T-cell (primary cell): ENCODE results near the gene DNAJA4. TPM values are rescaled to one million over a fixed set of nuclear protein-coding genes. Genes with fewer than 3 reads are reported as not detected.

Experiments used
- ATAC-seq, 4 experiments: fragments of 200-7000 bp in 3 of 4; fragments of 150-1000 bp in 1 of 4; cut with Tn5 transposase; replicated peaks in 1 of 4; 1 replicate in 3 of 4; 2 replicates in 1 of 4; pipeline ENCODE4 v1.10.0; 2021; ENCODE audit warnings: moderate library complexity in 3 of 4, mild to moderate bottlenecking in 2 of 4, moderate number of reproducible peaks in 1 of 4
- CTCF ChIA-PET, 2 donors: fragments of 300-600 bp; sonication (Branson Sonifier 250); formaldehyde crosslinking; loops; one replicate each; lab custom pipeline; 2022; ENCODE audit warnings: antibody characterized with exemption in 2 of 2; lab: Charles Lee
- POLR2A ChIA-PET, 2 donors: fragments of 300-600 bp; sonication (Branson Sonifier 250); formaldehyde crosslinking; loops; one replicate each; lab custom pipeline; 2022; ENCODE audit warnings: antibody characterized with exemption in 2 of 2; lab: Charles Lee
- DNase-seq, 35 experiments: peaks; one replicate each; pipeline versions ENCODE4 v3.0.0 to v3.0.0-alpha.2; 2013 to 2023
- H3K27ac ChIP-seq: one replicate; pipeline ENCODE4 v1.5.1; 2013; ENCODE audit warnings: low read length
- H3K27me3 ChIP-seq, 2 experiments: replicated peaks in 1 of 2; 1 replicate in 1 of 2; 2 replicates in 1 of 2; pipeline versions ENCODE4 v1.6.1 to v1.7.0; 2013; ENCODE audit warnings: low read length in 1 of 2, mixed read lengths in 1 of 2; ENCODE audit not compliant: control insufficient read depth in 2 of 2, insufficient read depth in 2 of 2; ENCODE audit errors: extremely low read depth in 1 of 2
- H3K36me3 ChIP-seq, 2 donors: 1 replicate in 1 of 2; 2 replicates in 1 of 2; pipeline versions ENCODE4 v1.6.1 to v1.7.0; 2013; ENCODE audit warnings: low read length in 1 of 2; ENCODE audit not compliant: control insufficient read depth in 2 of 2, insufficient read depth in 1 of 2; ENCODE audit errors: extremely low read depth in 1 of 2
- H3K4me1 ChIP-seq, 2 experiments: 1 replicate in 1 of 2; 2 replicates in 1 of 2; pipeline versions ENCODE4 v1.6.1 to v1.7.0; 2013; ENCODE audit warnings: low read length in 2 of 2, mixed read lengths in 1 of 2; ENCODE audit not compliant: insufficient read depth in 2 of 2, control insufficient read depth in 1 of 2; ENCODE audit errors: extremely low read depth in 1 of 2
- H3K4me3 ChIP-seq, 2 donors: 1 replicate in 1 of 2; 2 replicates in 1 of 2; pipeline versions ENCODE4 v1.5.1 to v1.7.0; 2013; ENCODE audit warnings: mild to moderate bottlenecking in 2 of 2, low read length in 1 of 2, moderate library complexity in 1 of 2; ENCODE audit not compliant: control insufficient read depth in 1 of 2; ENCODE audit errors: extremely low read depth in 1 of 2
- H3K9me3 ChIP-seq: 2 replicates; pipeline ENCODE4 v1.7.0; 2013
- H3K27ac Mint-ChIP-seq, 2 donors: one replicate each; pipeline ENCODE4 v1.8.0; 2020 to 2021; ENCODE audit warnings: mild to moderate bottlenecking in 2 of 2, mixed read lengths in 2 of 2
- H3K27me3 Mint-ChIP-seq, 2 donors: one replicate each; pipeline ENCODE4 v1.8.0; 2021 to 2022; ENCODE audit warnings: mixed read lengths in 2 of 2
- H3K36me3 Mint-ChIP-seq: one replicate; pipeline ENCODE4 v1.8.0; 2021; ENCODE audit warnings: mixed read lengths
- H3K4me1 Mint-ChIP-seq, 3 donors: one replicate each; pipeline ENCODE4 v1.8.0; 2020 to 2022; ENCODE audit warnings: mixed read lengths in 3 of 3, mild to moderate bottlenecking in 1 of 3
- H3K4me3 Mint-ChIP-seq, 3 donors: one replicate each; pipeline ENCODE4 v1.8.0; 2020 to 2022; ENCODE audit warnings: mild to moderate bottlenecking in 3 of 3, mixed read lengths in 3 of 3, moderate library complexity in 3 of 3
- H3K9me3 Mint-ChIP-seq, 3 donors: one replicate each; pipeline ENCODE4 v1.8.0; 2020 to 2022; ENCODE audit warnings: mixed read lengths in 3 of 3
- WGBS: methylation state at CpG from one replicate; pipeline ENCODE4 v1.1.5; 2013; ENCODE audit warnings: missing lambda C conversion rate; ENCODE audit not compliant: insufficient coverage; 5-methylcytosine and 5-hydroxymethylcytosine counted together
- total RNA-seq, 35 experiments: library from RNA in 6 of 35; stranded (reverse) in 6 of 35; fragments of 120-200 nt in 1 of 35; gene quantifications; one replicate each; pipeline versions ENCODE4 v1.2.1 to v1.2.4 and lab custom pipeline; 2013 to 2026

Gene DNAJA4
- total RNA-seq, 5 donors from 2014 or later (not counting 1 experiment from before 2014, with no cell fraction given), result 29.0 to 50.4 (median 32.6) TPM

DNA sequence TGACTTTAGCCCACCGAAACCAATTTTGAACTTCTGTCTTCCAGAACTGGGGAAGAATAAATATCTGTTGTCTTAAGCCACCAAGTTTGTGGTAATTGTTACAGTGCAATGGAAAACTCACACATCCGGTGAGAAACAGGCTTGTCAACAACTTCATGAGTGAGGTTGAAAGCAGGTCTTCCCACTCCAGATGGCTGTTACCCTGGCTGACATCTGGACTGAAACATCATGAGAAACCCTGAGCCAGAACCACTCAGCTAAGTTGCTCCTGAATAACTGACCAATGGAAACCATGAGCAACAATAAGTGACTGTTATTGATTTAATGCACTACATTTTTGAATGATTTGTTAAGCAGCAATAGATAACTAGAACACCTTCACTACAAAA, 40.3 kb upstream of the DNAJA4 start:
- POLR2A ChIA-PET, result no interaction called here
- H3K27me3 ChIP-seq, result peaks cover 0 to 2% of the 10 kb centered on the region in 2 experiments
- no peaks in the 10 kb centered on the region for H3K36me3 Mint-ChIP-seq
- no peaks in the 10 kb centered on the region for H3K9me3 Mint-ChIP-seq
- H3K4me1 Mint-ChIP-seq, result peaks cover 0 to 14% (median 10%) of the 10 kb centered on the region in 3 donors
- CTCF ChIA-PET, result interaction anchor here in 1 of 2 donors (0.5 to 1.5 kb wide), 4 partner anchors 16 to 215 kb away, joined by 3 to 4 read pairs (median 3); no protein-coding TSS in a partner anchor
- DNase-seq (peak in 1 of 35 experiments; percentile 21), ATAC-seq (no peak)
- H3K27me3 Mint-ChIP-seq, result peaks cover 0 to 5% of the 10 kb centered on the region in 2 donors
- WGBS, result no CpG with 5 or more reads among the region's 2 CpGs
- no peaks in the 10 kb centered on the region for H3K36me3 ChIP-seq
- H3K27ac ChIP-seq, result peak overlapping the region; percentile 49
- no peak overlapping the region for H3K4me3 ChIP-seq
- peaks cover 0 to 3% of the 10 kb centered on the region in 2 experiments for H3K4me1 ChIP-seq
- no peak overlapping the region for H3K27ac Mint-ChIP-seq
- H3K9me3 ChIP-seq, result no peaks in the 10 kb centered on the region
- no peak overlapping the region for H3K4me3 Mint-ChIP-seq

DNA sequence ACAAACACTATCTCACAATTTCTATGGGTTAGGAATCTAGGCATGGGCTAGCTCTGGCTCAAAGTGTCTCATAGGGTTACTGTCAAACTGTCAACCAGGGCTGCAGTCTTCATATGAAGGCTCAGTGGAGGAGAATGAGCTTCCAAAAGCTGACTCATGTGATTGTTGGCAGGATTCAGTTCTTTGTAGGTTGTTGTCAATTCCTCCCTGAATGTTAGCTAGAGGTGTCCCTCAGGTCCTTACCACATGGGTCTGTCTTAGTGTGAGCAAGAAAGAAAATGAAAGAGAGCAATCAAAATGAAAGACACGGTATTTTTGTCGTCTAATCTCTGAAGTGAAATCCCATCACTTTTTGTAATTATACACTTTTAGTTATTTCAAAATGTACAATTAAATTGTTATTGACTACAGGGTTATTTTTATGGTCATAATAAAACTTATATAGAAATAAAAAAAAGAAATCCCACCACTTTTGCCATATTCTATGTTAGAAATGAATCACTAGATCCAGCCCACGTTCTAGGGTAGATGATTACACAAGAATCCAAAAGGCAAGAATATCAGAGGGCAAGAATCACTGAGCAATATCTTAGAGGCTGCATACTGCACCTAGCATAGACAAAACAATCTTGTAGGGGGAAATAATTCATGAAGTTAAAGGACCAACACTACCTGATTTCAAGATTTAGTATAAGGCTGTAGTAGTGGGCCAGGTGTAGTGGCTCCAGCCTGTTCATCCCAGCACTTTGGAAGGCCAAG, 38.4 kb upstream of the DNAJA4 start:
- ChIA-PET CTCF (interaction anchor here in 1 of 2 donors (0.7 kb wide), 1 partner anchor 57 kb away, joined by 3 read pairs; no protein-coding TSS in a partner anchor), POLR2A (no interaction called here)
- Histone ChIP-seq H3K9me3 (no peaks in the 10 kb centered on the region), H3K36me3 (no peaks in the 10 kb centered on the region), H3K27me3 (peaks cover 0 to 5% of the 10 kb centered on the region in 2 experiments), H3K4me3 (no peak overlapping the region), H3K27ac (no peak overlapping the region), H3K4me1 (peaks cover 0 to 3% of the 10 kb centered on the region in 2 experiments)
- Mint-ChIP-seq H3K4me1 (peaks cover 0 to 14% (median 10%) of the 10 kb centered on the region in 3 donors), H3K27me3 (peaks cover 0 to 2% of the 10 kb centered on the region in 2 donors), H3K4me3 (no peak overlapping the region), H3K9me3 (no peaks in the 10 kb centered on the region), H3K36me3 (no peaks in the 10 kb centered on the region), H3K27ac (no peak overlapping the region)
- WGBS, result 20% methylated on average over 1 of the region's 3 CpGs
- ATAC-seq (no peak), DNase-seq (no peak)

GRCh38 chr15:78228356-78228996, 35.9 kb upstream of the DNAJA4 start:
- CTCF ChIA-PET, result no interaction called here

DNA sequence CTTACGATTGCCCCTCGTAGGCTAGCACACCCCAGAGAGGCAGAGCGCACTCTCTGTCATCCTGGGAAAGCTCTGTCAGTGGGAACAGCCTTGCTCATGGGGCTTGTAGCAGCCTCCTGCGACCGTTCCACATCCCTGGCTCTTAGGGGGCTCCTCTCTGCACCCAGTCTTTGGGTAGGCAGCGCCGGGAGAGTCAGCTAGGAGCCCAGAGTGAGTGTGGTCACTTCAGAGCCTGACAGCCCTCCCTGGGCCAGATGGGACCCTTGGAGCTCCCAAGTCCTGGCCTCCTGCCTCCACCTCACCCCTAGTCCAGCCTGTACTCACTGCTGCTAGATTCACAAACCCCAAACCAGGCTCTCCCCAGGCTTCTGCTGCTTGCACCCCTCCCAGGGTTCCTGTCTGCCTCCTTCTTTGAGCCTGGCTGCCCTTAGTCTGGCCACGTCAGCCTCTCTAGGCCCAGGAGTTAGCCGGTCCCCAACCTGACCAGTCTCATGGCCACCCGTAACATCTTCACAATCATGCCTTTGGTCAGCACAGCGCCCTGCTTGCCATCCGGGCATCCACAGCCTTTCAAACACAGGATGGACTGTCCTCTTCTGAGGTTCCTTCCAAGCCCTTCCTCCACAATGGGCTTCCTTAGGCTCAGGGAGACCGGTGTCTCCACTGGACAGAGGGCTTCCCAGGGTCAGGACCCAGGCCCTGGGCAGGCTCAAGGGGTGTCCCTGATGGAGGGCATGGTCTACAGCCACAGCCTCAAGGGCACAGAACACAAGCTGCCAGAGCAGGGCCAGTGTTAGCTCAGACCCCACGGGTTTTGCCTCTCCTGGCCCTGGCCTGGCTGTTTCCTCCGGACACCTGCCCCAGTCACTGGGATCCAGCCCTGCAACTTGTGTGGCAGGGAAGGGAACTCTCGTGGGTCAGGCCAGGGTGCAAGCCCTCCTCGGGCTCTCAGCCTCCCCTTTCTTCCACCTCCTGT, 34.6 kb upstream of the DNAJA4 start:
- no peak for ATAC-seq
- CTCF ChIA-PET, result no interaction called here
- Histone ChIP-seq H3K36me3 (no peaks in the 10 kb centered on the region), H3K27me3 (peaks cover 0 to 11% of the 10 kb centered on the region in 2 experiments), H3K27ac (no peak overlapping the region), H3K4me1 (no peaks in the 10 kb centered on the region), H3K4me3 (no peak overlapping the region), H3K9me3 (no peaks in the 10 kb centered on the region)
- POLR2A ChIA-PET, result no interaction called here
- H3K4me1 Mint-ChIP-seq, result peaks cover 0 to 5% (median 2%) of the 10 kb centered on the region in 3 donors
- no peaks in the 10 kb centered on the region for H3K9me3 Mint-ChIP-seq
- H3K27me3 Mint-ChIP-seq, result peaks cover 3 to 12% of the 10 kb centered on the region in 2 donors
- H3K4me3 Mint-ChIP-seq, result no peak overlapping the region
- WGBS, result 86% methylated on average over 14 of the region's 17 CpGs
- H3K27ac Mint-ChIP-seq, result no peak overlapping the region
- no peak for DNase-seq
- no peaks in the 10 kb centered on the region for H3K36me3 Mint-ChIP-seq

More at GRCh38 chr15:78228356-78228996, 35.9 kb upstream of the DNAJA4 start:
- WGBS, result 87% methylated on average over 6 of the region's 8 CpGs
- Histone ChIP-seq H3K9me3 (no peaks in the 10 kb centered on the region), H3K36me3 (no peaks in the 10 kb centered on the region), H3K27me3 (peaks cover 0 to 3% of the 10 kb centered on the region in 2 experiments), H3K4me1 (peaks cover 0 to under 1% of the 10 kb centered on the region in 2 experiments), H3K4me3 (no peak overlapping the region), H3K27ac (no peak overlapping the region)
- Mint-ChIP-seq H3K9me3 (no peaks in the 10 kb centered on the region), H3K4me3 (no peak overlapping the region), H3K27me3 (peaks cover 0 to 3% of the 10 kb centered on the region in 2 donors), H3K27ac (no peak overlapping the region), H3K4me1 (peaks cover 0 to 11% (median 10%) of the 10 kb centered on the region in 3 donors), H3K36me3 (no peaks in the 10 kb centered on the region)
- ATAC-seq (no peak), DNase-seq (no peak)
- POLR2A ChIA-PET, result no interaction called here

DNA sequence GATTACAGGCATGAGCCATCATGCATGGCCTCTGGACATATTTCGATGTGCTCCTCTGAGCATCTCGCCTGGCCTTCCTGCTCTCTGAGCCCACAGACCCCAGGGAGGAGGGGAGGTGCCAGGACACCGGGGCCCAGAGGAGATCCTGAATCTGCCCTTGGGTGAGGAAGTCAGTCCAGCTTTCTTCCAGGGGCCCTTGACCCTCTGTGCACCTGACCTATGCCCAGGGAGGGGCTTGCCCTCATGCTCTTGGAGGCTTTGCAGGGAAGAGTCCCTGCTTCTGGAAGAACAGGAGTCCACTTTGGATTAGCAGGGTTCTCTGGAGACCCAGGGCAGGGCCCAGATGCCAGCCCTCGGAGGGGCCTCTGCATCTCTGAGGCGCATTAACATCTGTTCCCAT, 31.4 kb upstream of the DNAJA4 start:
- Histone ChIP-seq H3K27me3 (peaks cover 0 to 12% of the 10 kb centered on the region in 2 experiments), H3K27ac (no peak overlapping the region), H3K9me3 (no peaks in the 10 kb centered on the region), H3K4me1 (no peaks in the 10 kb centered on the region), H3K4me3 (no peak overlapping the region), H3K36me3 (no peaks in the 10 kb centered on the region)
- POLR2A ChIA-PET, result no interaction called here
- H3K4me3 Mint-ChIP-seq, result no peak overlapping the region
- H3K4me1 Mint-ChIP-seq, result peaks cover 0 to 2% (median 0%) of the 10 kb centered on the region in 3 donors
- ATAC-seq, result no peak
- CTCF ChIA-PET, result no interaction called here
- DNase-seq, result no peak
- no peaks in the 10 kb centered on the region for H3K9me3 Mint-ChIP-seq
- H3K27me3 Mint-ChIP-seq, result peaks cover 4 to 14% of the 10 kb centered on the region in 2 donors
- 79% methylated on average over 5 of the region's 5 CpGs for WGBS
- H3K36me3 Mint-ChIP-seq, result no peaks in the 10 kb centered on the region
- no peak overlapping the region for H3K27ac Mint-ChIP-seq

- no peaks in the 10 kb centered on the region for H3K9me3 ChIP-seq
- Mint-ChIP-seq H3K27ac (no peak overlapping the region), H3K4me3 (no peak overlapping the region), H3K4me1 (peaks cover 0 to 2% (median 0%) of the 10 kb centered on the region in 3 donors), H3K9me3 (no peaks in the 10 kb centered on the region), H3K36me3 (no peaks in the 10 kb centered on the region), H3K27me3 (peaks cover 4 to 14% of the 10 kb centered on the region in 2 donors)
- 100% methylated on average over 1 of the region's 11 CpGs for WGBS
- H3K27me3 ChIP-seq, result peaks cover 0 to 12% of the 10 kb centered on the region in 2 experiments
- H3K4me3 ChIP-seq, result no peak overlapping the region
- H3K36me3 ChIP-seq, result no peaks in the 10 kb centered on the region
- no peak for DNase-seq
- ATAC-seq, result no peak
- H3K27ac ChIP-seq, result no peak overlapping the region
- ChIA-PET POLR2A (no interaction called here), CTCF (no interaction called here)
- no peaks in the 10 kb centered on the region for H3K4me1 ChIP-seq
Measured at GRCh38 chr15:78233496-78233895, 30.9 kb upstream of the DNAJA4 start.
